ENCODE data around the gene SLC22A1. TPM values are rescaled to one million over a fixed set of nuclear protein-coding genes. Genes with fewer than 3 reads are reported as not detected.

Gene SLC22A1
- total RNA-seq, 3 donors from 2014 or later (not counting 1 experiment from before 2014, with no cell fraction given), result 1.4 to 4.5 (median 3.0) TPM

DNA sequence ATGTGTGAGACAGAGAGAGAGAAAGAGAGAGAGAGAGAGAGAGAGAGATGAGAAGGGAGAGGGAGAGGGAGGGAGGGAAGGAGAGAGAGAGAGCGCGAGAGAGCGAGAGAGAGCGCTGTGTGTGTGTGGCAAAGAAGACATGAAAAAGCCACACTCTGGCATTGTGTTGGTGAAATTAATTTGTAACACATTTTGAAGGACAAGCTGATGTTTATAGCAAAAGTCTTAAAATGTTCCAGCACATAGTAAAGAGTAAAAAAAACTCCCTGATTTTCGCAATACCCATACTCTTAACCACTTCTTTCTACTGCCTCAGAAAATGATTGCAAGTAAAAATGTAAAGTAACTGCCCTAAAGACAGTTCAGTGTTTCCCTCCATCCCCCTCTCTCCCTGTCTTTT, 56.7 kb downstream of the SLC22A1 start:
- no peak overlapping the region for H3K4me3 ChIP-seq (ENCODE audit: low read length)
- H3K36me3 Mint-ChIP-seq, result no peaks in the 10 kb centered on the region
- ATAC-seq (no peak), DNase-seq (no peak)
- H3K27me3 ChIP-seq (ENCODE audit: control insufficient read depth, insufficient read depth, low read length), result peaks cover 2% of the 10 kb centered on the region
- intact Hi-C loops (cut with micrococcal nuclease), result no loop called here
- no peak overlapping the region for H3K4me3 Mint-ChIP-seq
- no peaks in the 10 kb centered on the region for H3K9me3 ChIP-seq (ENCODE audit: control insufficient read depth, insufficient read depth, low read length)
- H3K27me3 Mint-ChIP-seq (ENCODE audit: low read depth in 2 of 2), result peaks cover 11 to 12% of the 10 kb centered on the region in 2 donors
- no peaks in the 10 kb centered on the region for H3K4me1 ChIP-seq (ENCODE audit: control insufficient read depth, insufficient read depth, low read length)
- no peaks in the 10 kb centered on the region for H3K9me3 Mint-ChIP-seq
- H3K4me1 Mint-ChIP-seq, result no peaks in the 10 kb centered on the region
- no peak overlapping the region for H3K27ac Mint-ChIP-seq
- H3K36me3 ChIP-seq (ENCODE audit: control insufficient read depth, insufficient read depth, low read length), result no peaks in the 10 kb centered on the region
- 88% methylated on average over 4 of the region's 5 CpGs for WGBS (ENCODE audit: insufficient coverage)
- TF ChIP-seq, protein P1, sequence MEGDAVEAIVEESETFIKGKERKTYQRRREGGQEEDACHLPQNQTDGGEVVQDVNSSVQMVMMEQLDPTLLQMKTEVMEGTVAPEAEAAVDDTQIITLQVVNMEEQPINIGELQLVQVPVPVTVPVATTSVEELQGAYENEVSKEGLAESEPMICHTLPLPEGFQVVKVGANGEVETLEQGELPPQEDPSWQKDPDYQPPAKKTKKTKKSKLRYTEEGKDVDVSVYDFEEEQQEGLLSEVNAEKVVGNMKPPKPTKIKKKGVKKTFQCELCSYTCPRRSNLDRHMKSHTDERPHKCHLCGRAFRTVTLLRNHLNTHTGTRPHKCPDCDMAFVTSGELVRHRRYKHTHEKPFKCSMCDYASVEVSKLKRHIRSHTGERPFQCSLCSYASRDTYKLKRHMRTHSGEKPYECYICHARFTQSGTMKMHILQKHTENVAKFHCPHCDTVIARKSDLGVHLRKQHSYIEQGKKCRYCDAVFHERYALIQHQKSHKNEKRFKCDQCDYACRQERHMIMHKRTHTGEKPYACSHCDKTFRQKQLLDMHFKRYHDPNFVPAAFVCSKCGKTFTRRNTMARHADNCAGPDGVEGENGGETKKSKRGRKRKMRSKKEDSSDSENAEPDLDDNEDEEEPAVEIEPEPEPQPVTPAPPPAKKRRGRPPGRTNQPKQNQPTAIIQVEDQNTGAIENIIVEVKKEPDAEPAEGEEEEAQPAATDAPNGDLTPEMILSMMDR (IDR thresholded peaks at IDR 0.05), result no peak
- H3K27ac ChIP-seq (ENCODE audit: low read length), result no peak overlapping the region

DNA sequence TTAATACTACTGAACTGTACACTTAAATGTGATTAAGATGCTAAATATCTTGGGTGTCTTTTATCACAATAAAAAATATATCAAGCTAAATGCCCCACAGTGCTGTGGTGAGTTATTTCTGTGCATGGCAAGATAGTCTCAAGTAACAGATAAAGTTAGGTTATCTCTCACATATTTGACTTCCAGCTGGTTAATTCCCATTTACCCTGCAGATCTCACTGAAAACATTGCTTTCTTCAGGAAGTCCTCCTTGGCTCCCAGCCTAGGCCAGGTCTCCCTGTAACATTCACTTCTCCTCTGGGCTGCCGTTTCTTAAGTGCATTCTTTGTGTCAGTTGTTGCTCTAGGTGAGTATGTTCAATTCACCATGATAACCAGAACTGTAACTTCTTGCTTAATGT, 59.1 kb downstream of the SLC22A1 start:
- no peak overlapping the region for H3K4me3 ChIP-seq (ENCODE audit: low read length)
- Mint-ChIP-seq H3K4me1 (no peaks in the 10 kb centered on the region), H3K27me3 (ENCODE audit: low read depth in 2 of 2) (peaks cover 15 to 21% of the 10 kb centered on the region in 2 donors), H3K9me3 (peaks cover 0 to 2% of the 10 kb centered on the region in 2 donors), H3K27ac (no peak overlapping the region), H3K4me3 (no peak overlapping the region), H3K36me3 (no peaks in the 10 kb centered on the region)
- no peaks in the 10 kb centered on the region for H3K4me1 ChIP-seq (ENCODE audit: control insufficient read depth, insufficient read depth, low read length)
- whole genome bisulfite sequencing (ENCODE audit: insufficient coverage), result 60% methylated on average over 1 of the region's 1 CpG
- peaks cover 2% of the 10 kb centered on the region for H3K27me3 ChIP-seq (ENCODE audit: control insufficient read depth, insufficient read depth, low read length)
- intact Hi-C loops (cut with micrococcal nuclease), result no loop called here
- DNase-seq (no peak), ATAC-seq (no peak)
- H3K9me3 ChIP-seq (ENCODE audit: control insufficient read depth, insufficient read depth, low read length), result no peaks in the 10 kb centered on the region
- H3K27ac ChIP-seq (ENCODE audit: low read length), result no peak overlapping the region
- TF ChIP-seq, protein P1 (IDR thresholded peaks at IDR 0.05), result no peak
- H3K36me3 ChIP-seq (ENCODE audit: control insufficient read depth, insufficient read depth, low read length), result no peaks in the 10 kb centered on the region

GRCh38 chr6:160188773-160189172, 67.2 kb downstream of the SLC22A1 start:
- peaks cover 15% of the 10 kb centered on the region in 2 donors for H3K27me3 Mint-ChIP-seq (ENCODE audit: low read depth in 2 of 2)
- Histone ChIP-seq H3K4me1 (ENCODE audit: control insufficient read depth, insufficient read depth, low read length) (no peaks in the 10 kb centered on the region), H3K27me3 (ENCODE audit: control insufficient read depth, insufficient read depth, low read length) (no peaks in the 10 kb centered on the region), H3K9me3 (ENCODE audit: control insufficient read depth, insufficient read depth, low read length) (peaks cover 5% of the 10 kb centered on the region), H3K36me3 (ENCODE audit: control insufficient read depth, insufficient read depth, low read length) (no peaks in the 10 kb centered on the region), H3K27ac (ENCODE audit: low read length) (no peak overlapping the region), H3K4me3 (ENCODE audit: low read length) (no peak overlapping the region)
- H3K4me3 Mint-ChIP-seq, result no peak overlapping the region
- peaks cover 4 to 13% of the 10 kb centered on the region in 2 donors for H3K9me3 Mint-ChIP-seq
- peaks cover 20% of the 10 kb centered on the region for H3K36me3 Mint-ChIP-seq
- no peak for DNase-seq
- H3K4me1 Mint-ChIP-seq, result no peaks in the 10 kb centered on the region
- H3K27ac Mint-ChIP-seq, result no peak overlapping the region
- no peak for ATAC-seq
- TF ChIP-seq, protein P1 (IDR thresholded peaks at IDR 0.05), result no peak
- WGBS (ENCODE audit: insufficient coverage), result 83% methylated on average over 1 of the region's 1 CpG
- intact Hi-C loops (cut with micrococcal nuclease), result no loop called here

DNA sequence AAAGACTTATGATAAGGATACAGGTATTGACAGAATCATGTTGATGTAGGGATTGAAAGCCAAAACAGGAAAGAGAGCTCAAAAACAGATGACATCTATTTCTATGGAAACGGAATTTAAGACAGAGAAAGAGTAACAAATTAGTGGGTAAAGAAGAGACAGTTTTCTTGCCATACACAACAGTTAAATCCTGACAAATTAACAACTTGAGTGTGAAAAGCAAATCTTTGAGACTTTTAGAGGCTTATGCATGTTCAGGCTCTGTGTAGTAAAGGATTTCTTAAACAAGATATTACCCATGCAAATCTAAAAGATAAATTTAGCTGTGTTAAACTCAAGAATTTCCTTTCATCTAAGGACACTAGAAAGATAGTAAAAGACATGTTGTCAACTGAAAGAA, 68.5 kb downstream of the SLC22A1 start:
- H3K4me1 Mint-ChIP-seq, result no peaks in the 10 kb centered on the region
- Histone ChIP-seq H3K4me1 (ENCODE audit: control insufficient read depth, insufficient read depth, low read length) (no peaks in the 10 kb centered on the region), H3K4me3 (ENCODE audit: low read length) (no peak overlapping the region), H3K36me3 (ENCODE audit: control insufficient read depth, insufficient read depth, low read length) (no peaks in the 10 kb centered on the region), H3K27me3 (ENCODE audit: control insufficient read depth, insufficient read depth, low read length) (no peaks in the 10 kb centered on the region), H3K27ac (ENCODE audit: low read length) (no peak overlapping the region), H3K9me3 (ENCODE audit: control insufficient read depth, insufficient read depth, low read length) (peaks cover 5% of the 10 kb centered on the region)
- DNase-seq, result no peak
- H3K9me3 Mint-ChIP-seq, result peaks cover 6 to 16% of the 10 kb centered on the region in 2 donors
- TF ChIP-seq, protein P1 (IDR thresholded peaks at IDR 0.05), result no peak
- peaks cover 6 to 10% of the 10 kb centered on the region in 2 donors for H3K27me3 Mint-ChIP-seq (ENCODE audit: low read depth in 2 of 2)
- H3K36me3 Mint-ChIP-seq, result peaks cover 33% of the 10 kb centered on the region
- WGBS (ENCODE audit: insufficient coverage), result no CpG with 5 or more reads among the region's 1 CpG
- ATAC-seq, result no peak
- H3K4me3 Mint-ChIP-seq, result no peak overlapping the region
- no peak overlapping the region for H3K27ac Mint-ChIP-seq
- intact Hi-C loops (cut with micrococcal nuclease), result no loop called here

All from natural killer cell (primary cell).